Tibial nerve (tissue), 4 donors: ENCODE data around the gene SRSF1.

Experiments
- EP300 ChIP-seq, 2 donors: sonication (generic); formaldehyde crosslinking; IDR thresholded peaks; one replicate each; pipeline ENCODE4 v1.6.1; 2017; ENCODE audit warnings: antibody characterized with exemption in 2 of 2, mild to moderate bottlenecking in 1 of 2
- TF ChIP-seq, protein P1 (sequence below), 5 experiments: fragments of 200-600 bp in 3 of 5; fragments of 450-650 bp in 2 of 5; sonication (generic) in 3 of 5; IDR thresholded peaks; one replicate each; pipeline ENCODE4 v1.5.1; 2016 to 2019; ENCODE audit warnings: antibody characterized with exemption in 5 of 5, mild to moderate bottlenecking in 3 of 5, moderate library complexity in 2 of 5

DNA sequence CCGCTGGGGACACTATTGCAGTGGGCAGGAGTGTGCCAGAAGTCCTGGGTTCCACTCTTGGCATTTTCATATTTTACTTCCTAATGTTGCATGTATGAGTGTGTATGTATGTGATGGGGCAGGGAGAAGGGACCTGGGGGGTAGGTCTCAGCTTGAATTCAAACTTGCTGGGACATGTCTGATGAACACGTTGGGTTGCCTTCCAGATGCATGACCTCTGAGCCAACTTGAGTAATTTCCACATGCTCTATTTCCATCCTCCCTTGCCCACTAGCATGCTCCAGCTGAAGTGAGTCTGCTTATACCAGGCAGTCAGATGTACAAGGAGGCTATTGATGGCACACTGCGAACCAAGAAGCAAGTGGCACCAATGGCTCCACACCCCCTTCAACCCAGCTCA, 32.9 kb upstream of the SRSF1 start:
- TF ChIP-seq, protein P1, sequence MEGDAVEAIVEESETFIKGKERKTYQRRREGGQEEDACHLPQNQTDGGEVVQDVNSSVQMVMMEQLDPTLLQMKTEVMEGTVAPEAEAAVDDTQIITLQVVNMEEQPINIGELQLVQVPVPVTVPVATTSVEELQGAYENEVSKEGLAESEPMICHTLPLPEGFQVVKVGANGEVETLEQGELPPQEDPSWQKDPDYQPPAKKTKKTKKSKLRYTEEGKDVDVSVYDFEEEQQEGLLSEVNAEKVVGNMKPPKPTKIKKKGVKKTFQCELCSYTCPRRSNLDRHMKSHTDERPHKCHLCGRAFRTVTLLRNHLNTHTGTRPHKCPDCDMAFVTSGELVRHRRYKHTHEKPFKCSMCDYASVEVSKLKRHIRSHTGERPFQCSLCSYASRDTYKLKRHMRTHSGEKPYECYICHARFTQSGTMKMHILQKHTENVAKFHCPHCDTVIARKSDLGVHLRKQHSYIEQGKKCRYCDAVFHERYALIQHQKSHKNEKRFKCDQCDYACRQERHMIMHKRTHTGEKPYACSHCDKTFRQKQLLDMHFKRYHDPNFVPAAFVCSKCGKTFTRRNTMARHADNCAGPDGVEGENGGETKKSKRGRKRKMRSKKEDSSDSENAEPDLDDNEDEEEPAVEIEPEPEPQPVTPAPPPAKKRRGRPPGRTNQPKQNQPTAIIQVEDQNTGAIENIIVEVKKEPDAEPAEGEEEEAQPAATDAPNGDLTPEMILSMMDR (IDR thresholded peaks at IDR 0.05): no peak
- TF ChIP-seq EP300 (IDR thresholded peaks at IDR 0.05): no peak
